GM10847 (cell line): ENCODE data around the gene STK11.

Experiments used
- POLR2A ChIP-seq: IDR thresholded peaks from 2 replicates; pipeline ENCODE4 v1.6.1; 2011; ENCODE audit not compliant: insufficient read length; ENCODE audit errors: extremely low read depth

Gene STK11

GRCh38 chr19:1235625-1236538 lies 30.3 kb downstream of the STK11 start:
- no peak for TF ChIP-seq POLR2A

DNA sequence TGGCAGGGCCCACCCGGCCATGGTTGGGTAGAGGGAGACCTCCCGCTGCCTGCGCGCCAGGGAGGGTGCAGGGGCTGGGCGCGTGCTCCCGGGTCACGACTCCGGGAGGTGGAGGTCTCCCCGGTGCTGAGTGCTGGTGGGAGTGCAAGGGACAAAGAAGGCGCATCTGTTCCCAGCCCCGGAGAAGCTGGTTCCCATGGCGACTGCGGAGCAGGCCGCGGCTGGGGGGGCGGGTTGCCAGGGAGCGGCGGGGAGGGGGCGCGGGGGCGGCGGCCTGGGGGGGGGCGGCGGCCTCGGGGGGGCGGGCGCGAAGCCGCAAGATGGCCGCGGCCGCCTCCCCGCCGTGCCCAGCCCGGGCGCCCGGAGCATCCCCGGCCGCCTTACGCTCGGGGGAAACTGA lies 31.0 kb downstream of the STK11 start:
- no peak for TF ChIP-seq POLR2A

- no peak for TF ChIP-seq POLR2A
Measured at GRCh38 chr19:1237027-1237659, 31.6 kb downstream of the STK11 start.

- no peak for TF ChIP-seq POLR2A
Measured at GRCh38 chr19:1237754-1238368, 32.3 kb downstream of the STK11 start, which contains the start of gene CBARP. Gene CBARP (minus strand): TSS chr19:1238005. CDS start chr19:1236100, 1,905 bp downstream.

DNA sequence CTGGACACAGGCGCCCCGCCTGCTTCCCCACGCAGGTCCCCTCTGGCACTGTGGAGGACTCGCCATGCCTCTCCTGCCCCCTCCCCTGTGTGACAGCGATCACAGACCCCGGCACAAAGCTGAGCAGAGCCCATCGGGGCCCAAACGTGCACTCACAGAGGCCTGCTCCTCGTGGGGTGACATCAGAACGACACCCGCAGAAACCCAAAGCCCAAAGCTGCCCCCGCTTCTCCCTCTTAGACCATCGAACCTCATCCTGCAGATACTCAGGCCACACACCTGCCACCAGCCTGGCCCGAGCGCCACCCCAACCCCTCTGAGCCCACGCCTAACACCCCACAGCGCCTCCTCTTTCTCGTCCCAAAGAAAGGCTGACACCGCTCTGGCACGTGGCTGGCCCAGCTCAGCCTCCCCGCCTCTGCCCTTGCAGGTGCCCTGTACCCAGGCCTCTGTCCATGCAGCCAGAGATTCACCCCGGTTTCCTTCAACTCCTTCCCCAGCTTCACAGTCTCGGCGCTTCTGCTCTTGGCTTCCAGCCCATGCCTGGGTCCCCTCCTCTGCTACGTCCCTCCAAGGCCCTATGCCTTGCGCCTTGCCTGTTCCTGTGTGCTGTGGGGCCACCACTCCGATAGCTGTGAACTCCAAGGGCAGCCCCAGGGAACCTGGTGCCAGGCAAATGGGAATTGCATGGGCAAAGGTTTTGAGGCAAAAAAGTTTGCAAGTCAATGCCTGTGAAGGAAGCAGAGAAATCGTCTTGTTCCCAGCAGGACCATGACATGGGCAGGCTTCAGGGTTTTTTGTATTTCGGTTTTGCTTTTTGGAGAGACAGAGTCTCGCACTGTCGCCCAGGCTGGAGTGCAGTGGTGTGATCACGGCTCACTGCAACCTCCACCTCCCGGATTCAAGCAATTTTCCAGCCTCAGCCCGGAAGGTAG lies 33.1 kb downstream of the STK11 start:
- TF ChIP-seq POLR2A = no peak

DNA sequence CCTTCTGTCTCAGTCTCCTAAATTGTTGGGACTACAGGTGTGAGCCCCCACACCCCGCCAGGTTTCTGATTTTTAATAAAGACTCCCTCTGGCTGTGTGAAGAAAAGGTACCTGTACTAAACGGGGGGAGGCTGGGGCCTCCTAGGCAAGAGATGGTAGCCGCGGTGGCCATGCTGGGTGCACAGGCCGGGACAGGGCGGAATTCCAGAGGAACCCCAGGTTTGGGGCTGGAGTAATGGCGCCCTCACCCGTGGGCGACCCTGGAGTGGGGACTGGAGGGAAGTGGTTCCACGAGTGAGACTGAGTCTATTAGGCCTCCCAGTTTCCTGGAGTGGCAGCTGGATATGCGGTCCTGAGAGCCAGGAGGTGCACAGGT lies 33.8 kb downstream of the STK11 start:
- no peak for TF ChIP-seq POLR2A

DNA sequence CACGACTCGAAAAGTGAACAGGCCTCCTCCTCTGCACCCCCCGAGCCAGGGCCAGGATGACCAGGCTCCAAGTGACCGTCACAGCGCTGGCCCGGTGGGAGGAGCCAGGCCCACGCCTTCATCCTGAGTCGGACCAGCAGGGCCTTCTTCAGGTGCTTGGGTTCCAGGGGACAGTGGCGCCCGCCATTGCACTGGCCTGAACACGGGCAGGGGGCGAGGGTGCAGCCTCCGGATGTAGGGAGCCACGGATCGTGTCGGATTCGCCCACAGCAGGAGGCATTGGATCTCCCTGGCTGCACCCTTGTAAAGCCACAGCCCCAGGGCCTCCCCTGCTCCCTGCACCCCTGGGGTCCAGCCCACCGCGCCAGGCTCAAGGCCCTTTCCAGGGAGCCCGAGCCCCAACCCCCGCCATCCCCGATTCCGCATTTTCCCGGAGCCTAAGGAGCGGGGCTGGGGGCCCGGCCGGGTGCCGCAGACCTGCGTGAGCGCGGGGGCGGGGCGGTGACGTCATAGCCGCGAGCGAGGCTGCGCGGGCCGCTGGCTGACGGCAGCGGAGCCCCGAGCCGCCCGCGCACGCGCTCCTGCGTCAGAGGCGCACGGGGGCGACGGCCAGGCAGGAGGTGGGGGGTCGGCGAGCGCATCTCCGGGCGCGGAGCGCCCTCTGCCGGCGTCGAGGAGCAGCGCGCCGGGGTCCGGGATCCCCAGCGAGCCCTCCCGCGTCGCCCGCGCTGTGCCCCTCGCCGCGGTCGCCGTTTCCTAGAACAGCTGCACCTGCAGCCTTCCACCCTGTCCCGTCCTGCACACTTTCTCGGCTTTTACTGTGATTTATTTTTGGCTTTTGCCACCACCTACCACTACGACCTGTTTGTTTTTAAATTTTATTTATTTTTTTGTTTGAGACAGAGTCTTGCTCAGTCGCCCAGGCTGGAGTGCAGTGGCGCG lies 34.5 kb downstream of the STK11 start:
- TF ChIP-seq POLR2A = no peak

- no peak for TF ChIP-seq POLR2A
Measured at GRCh38 chr19:1240925-1241324, 35.3 kb downstream of the STK11 start.

GRCh38 chr19:1241417-1242095 lies 36.0 kb downstream of the STK11 start, which contains the start of gene ATP5F1D:
Gene ATP5F1D (plus strand): TSS chr19:1241751. CDS start chr19:1241851, 100 bp downstream.
- peak; percentile 52 for TF ChIP-seq POLR2A

DNA sequence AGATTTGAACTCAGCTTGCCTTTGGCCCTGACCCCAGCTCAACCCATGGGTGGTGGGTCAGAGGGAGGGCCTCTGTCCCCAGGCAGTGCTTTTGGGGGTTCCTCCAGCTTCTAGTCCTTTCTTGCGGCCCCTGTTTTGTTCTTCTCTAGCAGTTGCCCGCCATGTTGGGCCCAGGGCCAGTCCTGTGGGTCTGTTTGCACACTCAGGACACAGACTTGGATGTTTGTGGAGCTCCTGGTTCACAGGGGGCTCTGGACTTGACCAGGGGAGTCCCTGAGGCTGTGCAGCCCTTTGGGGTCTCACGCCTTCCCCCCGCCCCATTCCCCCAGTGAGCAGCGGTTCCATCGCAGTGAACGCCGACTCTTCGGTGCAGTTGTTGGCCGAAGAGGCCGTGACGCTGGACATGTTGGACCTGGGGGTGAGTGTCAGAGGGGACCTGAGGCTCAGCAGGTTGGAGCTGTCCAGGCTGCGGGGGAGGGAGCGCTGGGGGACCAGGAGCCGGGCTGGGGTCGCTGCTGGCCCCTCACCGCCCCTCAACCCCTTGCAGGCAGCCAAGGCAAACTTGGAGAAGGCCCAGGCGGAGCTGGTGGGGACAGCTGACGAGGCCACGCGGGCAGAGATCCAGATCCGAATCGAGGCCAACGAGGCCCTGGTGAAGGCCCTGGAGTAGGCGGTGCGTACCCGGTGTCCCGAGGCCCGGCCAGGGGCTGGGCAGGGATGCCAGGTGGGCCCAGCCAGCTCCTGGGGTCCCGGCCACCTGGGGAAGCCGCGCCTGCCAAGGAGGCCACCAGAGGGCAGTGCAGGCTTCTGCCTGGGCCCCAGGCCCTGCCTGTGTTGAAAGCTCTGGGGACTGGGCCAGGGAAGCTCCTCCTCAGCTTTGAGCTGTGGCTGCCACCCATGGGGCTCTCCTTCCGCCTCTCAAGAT lies 38.5 kb downstream of the STK11 start:
- TF ChIP-seq POLR2A = no peak

- no peak for TF ChIP-seq POLR2A
Measured at GRCh38 chr19:1244693-1245451, 39.3 kb downstream of the STK11 start.
